Esophagus squamous epithelium (tissue), 4 donors: Measurements from ENCODE around the gene SMC6.

Experiments used
- POLR2A ChIP-seq, 4 donors: fragments of 450-650 bp; IDR thresholded peaks; one replicate each; pipeline ENCODE4 v1.6.1; 2017; ENCODE audit warnings: antibody characterized with exemption in 4 of 4, mild to moderate bottlenecking in 4 of 4, moderate library complexity in 3 of 4
- TF ChIP-seq, protein P1 (sequence below), 6 experiments: fragments of 450-650 bp in 4 of 6; fragments of 200-600 bp in 2 of 6; sonication (generic) in 2 of 6; IDR thresholded peaks; one replicate each; pipeline ENCODE4 v1.5.1; 2016 to 2019; ENCODE audit warnings: antibody characterized with exemption in 6 of 6, mild to moderate bottlenecking in 4 of 6, moderate library complexity in 4 of 6

DNA sequence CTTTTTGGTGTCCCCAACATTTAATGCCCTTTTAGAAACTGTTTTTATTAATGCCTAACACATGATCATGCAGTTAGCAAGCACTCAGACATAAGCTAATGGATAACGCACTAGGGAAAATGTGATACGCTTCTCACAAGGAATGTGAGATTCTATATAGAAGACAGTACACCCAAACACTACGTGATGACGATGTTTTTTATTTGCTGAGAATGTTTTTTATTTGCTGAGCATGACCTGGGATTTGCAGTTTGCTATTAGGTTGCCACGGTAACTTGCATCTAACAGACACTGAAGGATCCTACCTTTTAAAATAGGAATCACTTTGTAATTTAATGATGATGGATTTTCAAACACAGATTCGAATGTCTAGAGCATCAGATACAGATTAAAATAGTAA is 4.9 kb downstream of the SMC6 start:
- no peak for TF ChIP-seq POLR2A (IDR thresholded peaks at IDR 0.05)
- TF ChIP-seq, protein P1, sequence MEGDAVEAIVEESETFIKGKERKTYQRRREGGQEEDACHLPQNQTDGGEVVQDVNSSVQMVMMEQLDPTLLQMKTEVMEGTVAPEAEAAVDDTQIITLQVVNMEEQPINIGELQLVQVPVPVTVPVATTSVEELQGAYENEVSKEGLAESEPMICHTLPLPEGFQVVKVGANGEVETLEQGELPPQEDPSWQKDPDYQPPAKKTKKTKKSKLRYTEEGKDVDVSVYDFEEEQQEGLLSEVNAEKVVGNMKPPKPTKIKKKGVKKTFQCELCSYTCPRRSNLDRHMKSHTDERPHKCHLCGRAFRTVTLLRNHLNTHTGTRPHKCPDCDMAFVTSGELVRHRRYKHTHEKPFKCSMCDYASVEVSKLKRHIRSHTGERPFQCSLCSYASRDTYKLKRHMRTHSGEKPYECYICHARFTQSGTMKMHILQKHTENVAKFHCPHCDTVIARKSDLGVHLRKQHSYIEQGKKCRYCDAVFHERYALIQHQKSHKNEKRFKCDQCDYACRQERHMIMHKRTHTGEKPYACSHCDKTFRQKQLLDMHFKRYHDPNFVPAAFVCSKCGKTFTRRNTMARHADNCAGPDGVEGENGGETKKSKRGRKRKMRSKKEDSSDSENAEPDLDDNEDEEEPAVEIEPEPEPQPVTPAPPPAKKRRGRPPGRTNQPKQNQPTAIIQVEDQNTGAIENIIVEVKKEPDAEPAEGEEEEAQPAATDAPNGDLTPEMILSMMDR (IDR thresholded peaks at IDR 0.05), result no peak
